ENCODE results near the gene ARHGAP42.
"Not testable (repeated sequence)": the region's sequence is repeated elsewhere in the genome, so short reads cannot be mapped to it uniquely, and the experiment has no call there.

ARHGAP42 gene

DNA sequence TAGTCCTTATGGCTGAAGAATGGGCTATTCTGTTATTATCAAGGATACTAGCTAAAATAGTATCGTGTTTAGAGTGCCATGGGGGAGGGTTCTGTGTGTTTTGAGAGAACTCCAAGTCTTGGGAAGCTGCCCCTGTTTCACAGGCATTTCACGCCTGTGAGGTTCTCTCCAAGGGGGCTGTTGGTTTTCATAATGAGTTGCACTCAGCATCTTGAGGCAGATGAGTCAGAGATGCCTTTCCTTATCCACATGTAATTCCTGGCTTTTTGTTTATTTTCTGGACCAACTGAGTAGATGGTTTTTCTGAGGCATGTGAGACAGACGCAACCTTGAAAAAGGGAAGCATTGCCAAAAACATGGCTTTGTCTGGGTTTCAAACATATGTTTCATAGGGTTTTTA lies 203.7 kb downstream of the ARHGAP42 start:
- FAIRE-seq (no peak), DNase-seq (ENCODE audit: insufficient read length) (no peak)
- TF ChIP-seq POLR2AphosphoS5 (IDR thresholded peaks at IDR 0.05; ENCODE audit: low read depth, low read length) (no peak), TAF1 (IDR thresholded peaks at IDR 0.05; ENCODE audit: borderline replicate concordance, low read depth, low read length) (no peak), POLR2A (IDR thresholded peaks at IDR 0.05; ENCODE audit: low read depth, low read length) (no peak)

DNA sequence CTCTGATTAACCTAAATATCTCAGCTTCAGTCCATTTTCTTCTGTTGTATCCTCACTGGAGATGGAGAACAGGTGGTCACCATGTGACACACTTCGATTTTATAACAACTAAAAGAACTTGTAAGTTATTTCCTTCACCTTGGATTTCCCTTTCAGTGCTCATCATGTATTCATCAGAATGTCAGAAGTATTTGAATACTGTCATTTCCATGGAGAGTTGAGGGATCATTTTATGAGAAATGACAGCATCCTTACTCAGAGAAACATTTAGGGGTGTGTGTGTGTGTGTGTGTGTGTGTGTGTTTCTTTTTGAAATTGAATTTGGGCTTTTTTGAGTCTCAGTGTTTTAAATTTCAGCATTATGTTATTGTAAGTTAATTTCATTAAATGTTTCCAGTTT lies 205.8 kb downstream of the ARHGAP42 start:
- FAIRE-seq (no peak), DNase-seq (ENCODE audit: insufficient read length) (no peak)
- TF ChIP-seq POLR2A (IDR thresholded peaks at IDR 0.05; ENCODE audit: low read depth, low read length) = no peak
- no peak for TF ChIP-seq TAF1 (IDR thresholded peaks at IDR 0.05; ENCODE audit: borderline replicate concordance, low read depth, low read length)
- TF ChIP-seq POLR2AphosphoS5 (IDR thresholded peaks at IDR 0.05; ENCODE audit: low read depth, low read length) = no peak

DNA sequence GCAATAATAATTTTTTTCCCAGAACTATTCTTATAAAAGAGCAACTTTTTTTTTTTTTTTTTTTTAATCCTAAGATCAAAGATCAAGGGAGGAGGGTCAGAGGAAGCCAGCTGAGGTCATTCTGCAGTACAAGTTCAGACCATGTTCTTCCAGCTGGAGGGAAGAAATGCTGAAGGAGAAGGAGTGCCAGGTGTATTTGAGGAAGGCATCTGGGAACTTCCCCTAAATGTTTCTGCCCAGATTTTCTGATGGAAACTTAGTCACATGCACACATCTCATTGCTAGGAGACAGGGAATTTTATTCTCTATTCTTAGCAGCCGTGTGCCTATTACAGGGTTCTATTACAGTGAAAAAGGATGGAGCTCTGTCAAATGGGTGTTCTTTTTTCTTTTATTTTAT lies 208.4 kb downstream of the ARHGAP42 start:
- FAIRE-seq (no peak), DNase-seq (ENCODE audit: insufficient read length) (no peak)
- TF ChIP-seq POLR2A (IDR thresholded peaks at IDR 0.05; ENCODE audit: low read depth, low read length) (no peak), POLR2AphosphoS5 (IDR thresholded peaks at IDR 0.05; ENCODE audit: low read depth, low read length) (no peak), TAF1 (IDR thresholded peaks at IDR 0.05; ENCODE audit: borderline replicate concordance, low read depth, low read length) (no peak)

DNA sequence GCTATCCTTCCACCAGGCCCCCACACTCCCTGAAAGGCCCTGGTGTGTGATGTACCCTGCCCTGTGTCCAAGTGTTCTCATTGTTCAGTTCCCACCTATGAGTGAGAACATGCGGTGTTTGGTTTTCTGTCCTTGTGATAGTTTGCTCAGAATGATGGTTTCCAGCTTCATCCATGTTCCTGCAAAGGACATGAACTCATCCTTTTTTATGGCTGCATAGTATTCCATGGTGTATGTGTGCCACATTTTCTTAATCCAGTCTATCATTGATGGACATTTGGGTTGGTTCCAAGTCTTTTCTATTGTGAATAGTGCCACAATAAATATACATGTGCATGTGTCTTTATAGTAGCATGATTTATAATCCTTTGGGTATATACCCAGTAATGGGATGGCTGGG lies 208.9 kb downstream of the ARHGAP42 start:
- FAIRE-seq; DNase-seq (ENCODE audit: insufficient read length): not testable (repeated sequence)

DNA sequence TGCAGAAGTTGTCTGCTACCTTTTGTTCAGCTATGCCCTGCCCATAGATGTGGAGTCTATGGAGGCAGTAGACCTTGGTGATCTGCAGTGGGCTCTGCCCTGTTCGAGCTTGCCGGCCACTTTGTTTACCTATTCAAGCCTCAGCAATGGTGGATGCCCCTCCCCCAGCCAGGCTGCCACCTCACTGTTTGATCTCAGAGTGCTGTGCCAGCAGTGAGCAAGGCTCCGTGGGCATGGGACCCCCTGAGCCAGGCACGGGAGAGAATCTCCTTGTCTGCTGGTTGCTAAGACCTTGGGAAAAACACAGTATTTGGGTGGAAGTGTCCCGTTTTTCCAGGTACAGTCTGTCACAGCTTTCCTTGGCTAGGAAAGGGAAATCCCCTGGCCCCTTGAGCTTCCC lies 214.4 kb downstream of the ARHGAP42 start:
- DNase-seq (ENCODE audit: insufficient read length); FAIRE-seq: not testable (repeated sequence)

DNA sequence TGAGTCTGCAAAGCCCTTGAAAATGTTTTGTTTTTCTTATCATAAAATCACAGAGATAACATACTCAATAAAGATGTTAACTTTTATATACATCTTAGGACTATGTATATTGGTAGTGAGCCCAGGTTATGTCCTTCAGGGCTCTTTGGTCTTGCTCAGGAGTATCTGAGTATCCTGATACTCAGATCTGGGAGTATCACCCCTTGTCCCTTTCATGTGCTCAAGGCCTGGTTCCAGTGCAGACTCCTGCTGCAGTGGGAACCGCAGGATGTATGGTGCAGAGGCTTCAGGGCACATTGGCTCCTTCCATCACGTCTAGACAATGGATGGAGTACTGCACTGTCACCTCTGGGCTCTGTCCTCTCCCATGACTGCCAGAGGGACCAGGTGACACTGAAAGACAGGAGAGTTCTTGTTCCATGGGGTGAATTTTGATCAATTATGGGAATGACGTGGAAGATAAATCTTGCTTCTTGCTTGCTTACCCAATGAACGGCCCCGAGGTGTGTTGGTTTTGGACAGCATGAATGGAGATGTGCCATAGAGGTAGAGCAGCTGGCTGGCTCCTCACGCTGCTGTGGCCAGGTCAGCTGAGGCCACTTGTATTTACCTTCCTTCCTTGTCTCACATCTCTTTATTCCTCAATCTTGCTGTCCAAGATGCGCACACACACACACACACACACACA lies 215.5 kb downstream of the ARHGAP42 start:
- no peak for TF ChIP-seq POLR2A (IDR thresholded peaks at IDR 0.05; ENCODE audit: low read depth, low read length)
- TF ChIP-seq TAF1 (IDR thresholded peaks at IDR 0.05; ENCODE audit: borderline replicate concordance, low read depth, low read length) = no peak
- DNase-seq (ENCODE audit: insufficient read length) (no peak), FAIRE-seq (no peak)

DNA sequence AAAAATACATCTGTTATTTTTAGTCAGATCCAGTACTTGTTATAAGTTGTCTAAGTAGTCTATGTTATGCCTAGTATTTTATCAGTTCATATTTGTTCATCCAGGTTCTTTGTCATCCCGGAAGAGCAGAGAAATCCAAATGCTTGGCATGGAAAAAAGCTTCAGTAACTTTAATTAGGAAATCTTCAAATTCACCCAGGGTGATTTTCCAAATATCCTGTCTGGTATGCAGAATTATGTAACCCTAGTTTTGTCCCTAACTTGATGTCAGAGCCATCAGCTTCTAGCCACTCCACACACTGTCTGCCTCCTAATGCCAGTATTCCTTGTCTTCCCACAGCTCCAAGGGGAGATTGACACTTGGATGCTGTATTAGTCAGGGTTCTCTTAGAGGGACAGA lies 216.2 kb downstream of the ARHGAP42 start:
- TF ChIP-seq TAF1 (IDR thresholded peaks at IDR 0.05; ENCODE audit: borderline replicate concordance, low read depth, low read length) = no peak
- no peak for TF ChIP-seq POLR2AphosphoS5 (IDR thresholded peaks at IDR 0.05; ENCODE audit: low read depth, low read length)
- TF ChIP-seq POLR2A (IDR thresholded peaks at IDR 0.05; ENCODE audit: low read depth, low read length) = no peak
- DNase-seq (ENCODE audit: insufficient read length) (no peak), FAIRE-seq (no peak)

DNA sequence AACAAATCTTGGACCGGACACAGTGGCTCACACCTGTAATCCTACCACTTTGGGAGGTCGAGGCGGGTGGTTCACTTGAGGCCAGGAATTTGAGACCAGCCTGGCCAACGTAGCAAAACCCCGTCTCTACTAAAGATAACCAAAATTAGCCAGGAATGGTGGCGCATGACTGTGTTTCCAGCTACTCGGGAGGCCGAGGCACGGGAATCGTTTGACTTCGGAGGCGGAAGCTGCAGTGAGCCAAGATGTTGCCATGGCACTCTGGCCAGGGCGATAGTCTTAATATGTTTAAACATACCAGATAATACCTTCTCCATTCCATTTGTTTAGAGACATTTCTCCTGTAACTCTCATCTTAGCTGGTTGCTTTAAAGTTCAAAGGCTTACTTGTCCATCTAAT lies 218.6 kb downstream of the ARHGAP42 start:
- no peak for DNase-seq (ENCODE audit: insufficient read length)
- TF ChIP-seq TAF1 (IDR thresholded peaks at IDR 0.05; ENCODE audit: borderline replicate concordance, low read depth, low read length) (no peak), POLR2AphosphoS5 (IDR thresholded peaks at IDR 0.05; ENCODE audit: low read depth, low read length) (no peak), POLR2A (IDR thresholded peaks at IDR 0.05; ENCODE audit: low read depth, low read length) (no peak)
- no peak for FAIRE-seq

DNA sequence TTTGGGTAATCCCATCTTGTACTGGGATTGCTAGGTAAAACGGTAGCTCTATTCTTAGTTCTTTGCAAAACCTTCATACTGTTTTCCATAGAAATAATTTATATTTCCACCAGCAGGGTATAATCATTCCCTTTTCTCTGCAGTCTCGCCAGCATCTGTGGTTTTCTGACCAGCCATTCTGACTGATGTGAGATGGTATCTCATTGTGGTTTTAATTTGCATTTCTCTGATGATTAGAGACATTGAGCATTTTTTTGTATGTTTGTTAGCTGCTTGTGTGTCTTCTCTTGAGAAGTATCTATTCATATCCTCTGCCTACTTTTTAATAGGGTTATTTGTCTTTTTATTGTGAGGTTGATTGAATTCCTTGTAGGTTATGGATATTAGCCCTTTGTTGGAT lies 221.7 kb downstream of the ARHGAP42 start:
- DNase-seq (ENCODE audit: insufficient read length) (no peak), FAIRE-seq (peak; percentile 60)
- no peak for TF ChIP-seq POLR2AphosphoS5 (IDR thresholded peaks at IDR 0.05; ENCODE audit: low read depth, low read length)
- TF ChIP-seq POLR2A (IDR thresholded peaks at IDR 0.05; ENCODE audit: low read depth, low read length) = no peak
- no peak for TF ChIP-seq TAF1 (IDR thresholded peaks at IDR 0.05; ENCODE audit: borderline replicate concordance, low read depth, low read length)

DNA sequence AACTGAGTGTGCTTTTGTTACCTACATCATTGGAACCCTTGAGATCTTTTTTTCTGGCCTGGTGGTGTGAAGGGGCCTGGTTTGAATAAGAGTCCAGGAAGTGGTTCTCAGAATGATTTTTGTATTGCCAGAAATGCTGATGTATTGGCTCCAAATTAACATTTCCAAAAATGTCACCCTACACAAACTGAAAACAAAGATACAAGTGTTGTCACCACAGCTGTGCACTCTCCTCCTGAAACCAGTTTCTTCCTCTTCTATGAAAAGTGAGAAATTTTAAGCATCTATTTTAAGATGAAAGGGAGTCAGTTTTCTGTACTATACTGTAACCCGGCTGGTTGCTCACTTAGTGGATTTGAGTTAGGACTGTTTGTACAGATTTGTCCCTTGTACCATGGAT lies 223.7 kb downstream of the ARHGAP42 start:
- FAIRE-seq (peak; percentile 85), DNase-seq (ENCODE audit: insufficient read length) (no peak)
- TF ChIP-seq TAF1 (IDR thresholded peaks at IDR 0.05; ENCODE audit: borderline replicate concordance, low read depth, low read length) = no peak
- TF ChIP-seq POLR2A (IDR thresholded peaks at IDR 0.05; ENCODE audit: low read depth, low read length) = no peak
- TF ChIP-seq POLR2AphosphoS5 (IDR thresholded peaks at IDR 0.05; ENCODE audit: low read depth, low read length) = no peak

DNA sequence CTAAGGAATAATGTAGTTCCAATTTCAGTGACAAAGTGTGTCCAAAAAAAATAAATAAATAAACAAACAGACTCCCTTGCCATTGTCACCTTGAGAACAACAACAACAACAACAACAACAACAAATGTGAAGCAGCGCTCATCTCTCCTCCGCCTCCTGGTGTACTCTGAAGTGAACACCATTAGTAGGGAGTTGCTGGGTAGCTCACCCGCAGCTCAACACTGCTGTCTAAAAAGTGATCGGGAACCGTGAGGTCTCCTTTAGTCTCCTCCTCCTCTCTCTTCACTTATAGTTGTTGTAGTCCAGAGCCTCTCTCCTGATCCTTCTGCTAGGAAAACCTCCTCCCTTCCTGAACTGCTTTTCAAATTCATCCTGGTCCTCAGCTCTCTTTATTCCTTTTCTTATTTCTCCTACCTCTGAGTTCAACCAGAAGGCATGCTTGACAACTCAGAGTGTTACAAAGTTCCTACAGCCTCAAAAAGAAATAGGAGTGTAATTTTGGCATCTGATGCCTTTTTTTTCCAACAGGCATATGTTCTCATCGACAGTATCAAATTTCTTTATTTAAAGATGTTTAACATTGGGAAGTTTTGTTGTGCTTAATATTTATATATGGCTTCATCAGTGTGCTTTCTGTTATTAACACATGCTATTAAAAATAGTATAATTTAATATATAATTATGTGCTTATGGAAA lies 227.5 kb downstream of the ARHGAP42 start:
- no peak for FAIRE-seq
- no peak for TF ChIP-seq POLR2A (IDR thresholded peaks at IDR 0.05; ENCODE audit: low read depth, low read length)
- TF ChIP-seq POLR2AphosphoS5 (IDR thresholded peaks at IDR 0.05; ENCODE audit: low read depth, low read length) = no peak
- TF ChIP-seq TAF1 (IDR thresholded peaks at IDR 0.05; ENCODE audit: borderline replicate concordance, low read depth, low read length) = no peak
- DNase-seq (ENCODE audit: insufficient read length) = no peak

DNA sequence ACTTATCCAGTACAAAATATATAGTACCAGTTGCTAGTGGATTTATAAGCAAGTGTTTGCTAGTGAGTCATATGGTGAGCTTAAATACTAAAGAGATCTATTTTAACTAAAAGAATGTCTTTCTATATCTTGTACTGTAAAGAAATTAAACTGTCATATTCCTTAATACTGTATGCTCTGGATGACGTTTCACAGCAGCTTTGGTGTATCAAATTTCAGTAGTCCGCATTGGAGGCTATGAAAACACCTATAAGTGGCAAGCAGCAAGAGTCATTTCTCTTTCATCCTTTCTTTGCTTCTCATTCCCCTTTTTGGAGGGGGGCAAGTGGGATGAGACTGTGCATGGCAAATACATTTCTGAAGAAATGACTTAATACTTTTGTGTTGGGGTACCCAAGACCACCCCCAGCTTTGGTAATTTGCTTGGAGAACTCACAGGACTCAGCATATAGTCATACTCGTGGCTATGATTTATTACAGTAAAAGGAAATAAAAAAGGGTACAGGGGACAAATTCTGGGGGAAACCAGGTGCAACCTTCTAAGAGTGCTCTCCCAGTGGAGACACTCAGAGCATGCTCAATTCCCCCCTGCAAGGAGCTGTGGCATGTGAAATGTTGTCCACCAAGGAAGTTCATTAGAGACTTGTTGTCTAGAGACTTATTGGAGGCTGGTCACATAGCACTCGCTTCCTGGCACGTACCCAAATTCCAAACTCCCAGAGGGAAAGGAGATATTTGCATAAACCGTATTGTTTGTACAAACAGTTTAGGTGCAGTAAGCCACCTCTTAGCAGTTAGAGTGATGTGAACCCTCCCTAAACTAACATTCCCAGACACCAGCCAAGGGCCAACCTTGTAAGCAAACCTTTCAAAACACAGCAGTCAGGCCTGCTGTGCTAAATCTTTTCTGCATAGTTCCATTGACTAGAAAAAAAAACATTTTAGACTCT lies 231.7 kb downstream of the ARHGAP42 start:
- FAIRE-seq (no peak), DNase-seq (ENCODE audit: insufficient read length) (no peak)
- TF ChIP-seq POLR2A (IDR thresholded peaks at IDR 0.05; ENCODE audit: low read depth, low read length) (no peak), TAF1 (IDR thresholded peaks at IDR 0.05; ENCODE audit: borderline replicate concordance, low read depth, low read length) (no peak), POLR2AphosphoS5 (IDR thresholded peaks at IDR 0.05; ENCODE audit: low read depth, low read length) (no peak)

Data from GM12892 (cell line).